Stimulated activated CD4-positive, alpha-beta T cell treated with anti-CD3 and anti-CD28 coated beads, Interleukin-1b, Interleukin-23, amount 100 ng/mL, for 1 hour (primary cell): ENCODE measurements around the gene WSCD1.

Source experiments
- DNase-seq, 2 donors: peaks; one replicate each; pipeline ENCODE4 v3.0.0-alpha.2; 2020; ENCODE audit warnings: low read depth in 2 of 2

WSCD1 gene

GRCh38 chr17:6107791-6108190 is 37.6 kb downstream of the WSCD1 start:
- no peak for DNase-seq

GRCh38 chr17:6108382-6108781 is 38.2 kb downstream of the WSCD1 start:
- DNase-seq, result no peak

DNA sequence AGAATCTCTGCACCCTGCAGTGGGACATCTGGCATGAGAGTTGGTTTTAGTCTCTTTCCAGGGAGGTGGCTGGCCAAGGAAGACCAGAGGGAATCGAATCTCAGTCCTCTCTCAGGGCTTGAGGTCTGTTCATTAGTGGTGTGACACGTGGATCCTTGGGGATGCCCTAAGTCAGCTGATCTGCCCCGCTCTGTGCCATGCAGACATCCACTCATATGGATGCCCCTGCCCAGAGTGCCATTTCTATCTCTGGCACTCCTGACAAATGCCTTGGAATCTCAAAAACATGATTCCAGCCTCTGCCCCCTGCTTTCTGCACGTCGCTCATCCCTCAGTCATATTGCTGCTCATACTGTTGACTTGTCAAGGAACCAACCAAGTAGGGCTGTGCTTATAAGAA is 38.8 kb downstream of the WSCD1 start:
- no peak for DNase-seq

DNA sequence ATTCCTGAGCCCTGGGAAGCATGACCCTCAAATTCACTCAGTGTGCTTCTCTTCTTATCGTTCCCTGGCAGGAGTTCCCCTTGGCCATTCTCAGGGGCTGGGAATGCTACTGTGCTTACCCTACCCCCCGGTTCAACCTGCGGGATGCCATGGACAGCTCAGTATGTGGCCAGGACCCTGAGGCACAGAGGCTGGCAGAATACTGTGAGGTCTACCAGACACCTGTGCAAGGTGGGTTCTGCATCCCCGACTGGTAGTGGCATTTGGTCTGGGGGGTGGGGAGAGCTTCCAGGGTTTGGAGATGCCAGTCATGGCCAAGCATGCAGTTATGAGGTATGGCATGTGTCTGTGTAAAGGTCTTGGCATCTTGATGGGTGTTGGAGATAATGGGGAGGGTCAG is 39.4 kb downstream of the WSCD1 start:
- no peak for DNase-seq

DNA sequence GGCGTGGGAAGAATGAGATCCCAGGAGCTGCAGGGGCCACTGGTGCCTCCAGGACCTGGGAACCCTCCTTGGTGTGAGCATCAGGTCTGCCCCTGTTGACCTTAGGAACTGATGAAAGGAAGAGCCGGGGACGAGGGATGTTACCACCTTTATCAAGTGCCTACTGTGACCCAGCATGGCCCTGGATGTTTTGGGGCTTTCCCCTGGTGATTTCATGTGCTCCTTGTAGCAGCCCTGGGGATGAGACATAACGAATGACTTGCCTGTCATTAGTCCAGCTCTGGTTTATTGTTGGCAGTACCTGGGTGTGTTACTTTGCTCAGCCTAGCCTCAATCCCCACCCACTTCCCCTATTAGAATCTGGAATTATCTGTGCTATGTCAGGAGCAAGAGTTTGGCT is 39.9 kb downstream of the WSCD1 start:
- no peak for DNase-seq

DNA sequence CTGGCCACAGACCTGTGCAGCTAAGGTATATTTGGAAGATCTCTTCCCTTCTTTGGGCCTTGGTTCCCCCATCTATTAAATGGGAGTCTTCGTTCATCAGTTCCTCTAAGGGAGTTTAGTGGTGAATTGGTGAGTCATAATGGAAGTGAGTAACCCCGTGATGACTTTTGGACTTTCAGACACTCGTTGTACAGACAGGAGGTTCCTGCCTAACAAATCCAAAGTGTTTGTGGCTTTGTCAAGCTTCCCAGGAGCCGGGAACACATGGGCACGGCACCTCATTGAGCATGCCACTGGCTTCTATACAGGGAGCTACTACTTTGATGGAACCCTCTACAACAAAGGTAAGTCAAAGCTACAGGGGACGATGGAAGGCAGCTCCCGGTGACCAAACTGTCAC is 40.4 kb downstream of the WSCD1 start:
- DNase-seq, result no peak

- no peak for DNase-seq
These were observed 50.2 kb downstream of the WSCD1 start for GRCh38 chr17:6120351-6120750.

- no peak for DNase-seq
These were observed 54.7 kb downstream of the WSCD1 start for GRCh38 chr17:6124856-6125255.

GRCh38 chr17:6126768-6127167 is 56.6 kb downstream of the WSCD1 start:
- DNase-seq, result no peak

DNA sequence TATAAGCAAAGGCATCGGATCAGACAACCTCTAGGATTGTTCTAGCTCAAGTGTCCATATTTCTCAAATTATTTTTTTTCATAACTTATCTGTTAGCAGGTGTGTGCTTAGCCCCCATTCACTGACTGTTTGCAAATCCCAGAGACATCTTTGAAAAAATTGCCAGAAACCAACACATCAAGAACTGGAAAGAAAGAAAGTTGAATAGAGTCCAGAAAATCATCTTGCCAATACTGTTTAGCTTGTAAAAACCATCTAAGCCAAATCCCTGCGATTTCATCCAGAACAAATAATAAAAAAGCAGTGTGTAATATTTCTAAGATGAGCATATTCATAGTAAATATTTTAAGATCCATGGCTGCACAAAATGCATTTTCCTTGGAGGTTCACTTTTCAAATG is 64.5 kb downstream of the WSCD1 start:
- DNase-seq, result no peak

DNA sequence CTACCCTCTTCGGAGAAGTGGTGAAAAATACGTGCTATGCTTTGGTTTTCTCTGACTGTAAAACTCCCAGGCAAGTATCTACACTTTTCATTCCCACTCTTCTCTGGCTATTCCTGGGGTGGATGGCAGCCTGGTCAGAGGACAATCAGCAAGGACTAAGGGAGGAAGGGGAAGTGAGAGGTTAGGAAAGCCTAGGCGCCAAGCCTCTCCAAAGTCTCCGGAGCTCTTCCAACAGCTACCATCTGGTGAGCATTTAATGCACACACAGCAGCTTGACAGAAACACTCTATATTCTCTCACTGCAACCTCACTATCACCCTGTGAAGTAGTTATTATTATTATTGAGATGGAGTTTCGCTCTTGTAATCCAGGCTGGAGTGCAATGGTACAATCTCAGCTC is 65.1 kb downstream of the WSCD1 start:
- DNase-seq, result no peak

DNA sequence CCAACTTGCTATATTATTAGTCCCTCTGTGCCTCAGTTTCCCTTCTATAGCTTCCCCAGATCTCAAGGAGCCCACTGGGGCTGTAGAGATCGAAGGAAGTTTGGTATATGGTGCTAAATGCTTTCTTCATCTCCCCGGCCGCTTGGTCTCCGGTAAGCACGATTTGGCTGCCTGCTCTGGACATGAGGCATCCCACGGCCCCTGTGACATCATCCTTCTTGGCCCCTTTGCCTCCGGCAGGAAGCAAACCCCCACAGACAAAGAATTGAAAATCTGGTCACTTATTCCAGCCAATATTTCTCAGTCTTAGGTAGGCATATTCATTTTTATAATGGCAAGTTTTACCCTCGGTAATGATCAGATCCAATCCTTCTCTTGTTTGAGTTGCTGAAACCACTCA is 65.8 kb downstream of the WSCD1 start:
- no peak for DNase-seq

GRCh38 chr17:6137716-6138502 is 67.7 kb downstream of the WSCD1 start:
- no peak for DNase-seq

DNA sequence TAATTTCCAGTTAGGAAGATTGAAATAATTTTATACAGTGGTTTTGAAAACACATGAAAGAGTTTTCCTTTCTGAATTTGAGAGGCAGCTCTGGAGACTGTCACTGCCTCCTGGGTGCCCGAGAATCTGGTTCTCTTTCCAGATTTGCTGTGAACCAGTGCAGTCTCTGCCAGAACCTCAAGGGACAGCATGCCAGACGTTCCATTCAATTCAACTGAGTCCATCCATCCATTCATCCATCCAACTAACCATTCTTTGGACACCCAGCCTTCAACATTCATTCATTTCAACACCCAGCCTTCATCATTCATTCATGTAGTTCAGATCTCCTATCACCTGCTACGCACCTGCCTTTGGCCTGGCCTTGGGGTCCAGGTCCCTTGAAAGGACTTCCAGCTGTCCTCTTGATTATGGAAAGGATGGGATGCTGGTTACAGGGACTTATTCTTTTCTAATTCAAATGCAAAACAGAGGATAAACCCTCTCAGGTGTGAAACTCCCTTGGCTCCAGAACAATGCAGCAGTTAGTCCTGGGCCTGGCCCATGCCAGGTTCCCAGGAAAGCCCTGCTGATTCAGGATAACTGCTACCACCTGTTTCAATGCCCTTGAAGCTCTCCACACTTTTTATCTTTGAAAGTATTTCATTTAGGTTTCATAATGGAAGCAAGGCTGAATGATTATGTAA is 68.7 kb downstream of the WSCD1 start:
- DNase-seq, result no peak

- no peak for DNase-seq
These were observed 69.3 kb downstream of the WSCD1 start for GRCh38 chr17:6139447-6139832.

DNA sequence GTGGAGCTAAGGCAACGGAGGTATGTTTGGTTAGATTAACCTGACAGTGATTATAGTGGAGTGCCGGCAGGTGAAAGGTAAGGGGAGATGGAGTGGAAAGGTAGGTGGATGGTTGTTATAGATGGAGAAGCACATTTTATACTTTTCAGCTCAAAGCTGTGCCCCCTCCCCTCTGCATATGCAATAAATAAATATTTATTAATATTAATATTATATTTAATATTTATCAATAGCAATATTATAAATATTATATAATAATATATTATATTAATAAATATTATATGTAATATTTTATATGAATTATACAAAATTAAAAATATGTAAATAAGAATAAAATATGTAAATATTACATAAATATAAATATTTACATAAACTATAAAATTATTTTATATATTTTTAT is 70.0 kb downstream of the WSCD1 start:
- no peak for DNase-seq

DNA sequence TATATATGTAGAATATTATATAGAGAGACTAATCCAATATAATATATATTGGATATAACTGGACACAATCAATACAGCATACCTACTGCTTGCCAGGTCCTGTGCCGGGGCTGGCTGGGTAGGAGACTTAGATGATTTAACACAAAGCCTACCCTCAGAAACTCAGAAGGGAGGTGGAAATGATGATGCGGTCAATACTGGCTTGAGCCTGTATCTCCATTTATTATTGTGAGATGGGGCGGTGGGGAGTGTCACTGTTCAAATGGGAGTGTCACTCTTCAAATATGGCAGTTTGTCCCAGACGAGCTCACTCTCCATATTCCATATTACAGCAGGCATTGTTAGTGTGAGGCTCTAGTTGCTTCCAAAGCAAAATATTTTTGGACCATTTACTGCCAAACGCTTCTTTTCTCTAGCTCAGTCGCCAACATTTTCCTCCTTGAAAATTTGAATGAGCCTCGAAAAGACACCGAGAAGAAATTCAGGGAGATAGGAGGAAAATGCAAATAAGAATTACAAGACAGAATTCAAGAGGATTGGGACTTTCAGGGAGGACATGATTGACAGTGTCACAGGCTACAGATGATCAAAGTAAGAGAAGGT is 70.7 kb downstream of the WSCD1 start:
- DNase-seq, result no peak

- DNase-seq, result no peak
These were observed 72.5 kb downstream of the WSCD1 start for GRCh38 chr17:6142701-6143100.

DNA sequence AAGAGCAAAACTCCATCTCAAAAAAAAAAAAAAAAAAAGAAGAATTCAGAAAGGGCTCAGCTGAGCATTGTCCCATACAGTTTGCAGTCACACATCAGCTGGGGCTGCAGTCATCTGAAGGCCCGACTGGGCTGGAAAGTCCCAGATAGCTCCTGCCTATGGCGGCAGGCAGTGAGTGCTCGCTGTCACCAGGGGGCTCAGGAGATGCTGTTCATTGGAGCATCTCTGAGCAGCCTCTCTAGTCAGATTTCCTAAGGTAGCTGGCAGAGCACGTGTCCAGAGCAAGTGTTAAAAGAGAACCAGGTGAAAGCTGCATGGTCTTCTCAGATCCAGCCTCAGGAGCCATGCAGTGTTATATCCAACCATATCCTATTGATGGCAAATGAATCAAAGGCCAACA is 75.8 kb downstream of the WSCD1 start:
- no peak for DNase-seq

DNA sequence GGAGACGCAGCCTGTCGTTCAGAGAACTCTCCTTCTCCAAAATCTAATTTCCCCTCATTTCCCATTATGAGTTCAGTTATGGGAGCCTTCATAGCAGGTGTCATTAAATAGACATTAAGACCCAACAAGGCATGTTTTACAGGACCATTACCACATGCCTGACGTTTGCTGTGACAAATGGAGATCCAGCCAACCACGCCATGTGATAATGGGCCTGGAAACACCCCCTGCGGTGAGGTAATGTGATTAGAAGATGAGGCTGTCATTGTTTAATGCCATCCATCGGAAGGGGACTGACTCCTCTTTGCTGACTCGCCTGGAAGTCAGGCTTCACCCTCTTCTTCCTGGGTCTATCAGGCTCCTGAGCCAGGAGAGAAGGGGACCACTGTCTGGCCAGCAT is 76.9 kb downstream of the WSCD1 start:
- no peak for DNase-seq

DNA sequence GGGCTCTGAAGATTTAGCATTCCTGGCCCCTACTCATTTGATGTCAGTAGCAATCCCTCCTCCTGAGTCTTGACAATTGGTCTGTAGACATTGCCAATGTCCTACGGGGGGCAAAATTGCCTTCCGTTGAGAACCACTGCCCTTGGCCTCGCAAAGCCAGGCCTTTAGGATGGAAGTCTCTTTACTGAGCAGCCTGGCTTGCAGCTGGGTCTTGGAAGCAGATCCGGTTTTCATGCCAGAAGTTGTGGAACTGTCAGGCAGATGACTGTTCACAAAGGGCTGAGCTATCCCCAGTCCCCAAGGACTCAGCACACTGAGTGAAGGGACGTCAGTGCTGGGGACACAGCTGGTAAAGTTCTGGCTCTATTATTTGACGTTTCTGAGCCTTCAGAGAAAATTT is 83.2 kb downstream of the WSCD1 start:
- no peak for DNase-seq

- DNase-seq, result no peak
These were observed 87.5 kb downstream of the WSCD1 start for GRCh38 chr17:6157716-6158115.

DNA sequence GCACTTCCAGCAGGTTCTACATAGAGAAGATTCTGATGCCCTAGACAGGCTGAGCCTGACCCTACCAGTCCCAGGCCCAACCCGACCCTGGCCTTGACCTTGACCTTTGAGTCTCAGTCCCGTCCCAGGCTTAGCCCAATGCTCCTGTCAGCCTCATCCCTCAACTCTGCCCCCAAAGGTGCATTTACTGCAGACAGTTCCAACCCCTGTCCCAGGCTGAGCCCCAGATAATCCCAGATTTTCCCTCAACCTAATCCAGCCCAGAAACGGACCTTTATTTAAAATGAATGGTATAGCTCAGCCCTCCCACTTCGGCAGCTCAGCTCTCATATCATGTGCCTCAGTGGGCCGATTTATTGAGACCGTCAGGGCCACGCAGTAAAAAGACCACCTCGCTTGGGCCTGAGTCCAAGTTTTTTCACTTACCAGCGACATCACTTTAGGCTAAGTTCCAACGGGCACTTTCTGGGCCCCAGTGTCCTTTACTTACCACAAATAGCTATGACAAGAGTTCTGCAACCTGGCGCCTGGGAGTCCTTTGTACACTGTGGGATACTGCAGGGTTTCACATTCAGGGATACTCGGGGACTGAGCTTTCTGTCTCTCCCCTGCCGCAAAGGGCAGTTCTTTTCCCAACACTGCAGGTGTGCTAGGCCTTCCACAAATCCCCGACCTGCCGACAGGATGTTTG is 89.5 kb downstream of the WSCD1 start:
- no peak for DNase-seq
